Eye (tissue), 1 donor: ENCODE results near the gene TXNDC5.
"Not testable (repeated sequence)": the region's sequence is repeated elsewhere in the genome, so short reads cannot be mapped to it uniquely, and the experiment has no call there.

Experiments used
- DNase-seq: peaks from one replicate; pipeline ENCODE4 v3.0.0-alpha.2; 2015

Gene TXNDC5

DNA sequence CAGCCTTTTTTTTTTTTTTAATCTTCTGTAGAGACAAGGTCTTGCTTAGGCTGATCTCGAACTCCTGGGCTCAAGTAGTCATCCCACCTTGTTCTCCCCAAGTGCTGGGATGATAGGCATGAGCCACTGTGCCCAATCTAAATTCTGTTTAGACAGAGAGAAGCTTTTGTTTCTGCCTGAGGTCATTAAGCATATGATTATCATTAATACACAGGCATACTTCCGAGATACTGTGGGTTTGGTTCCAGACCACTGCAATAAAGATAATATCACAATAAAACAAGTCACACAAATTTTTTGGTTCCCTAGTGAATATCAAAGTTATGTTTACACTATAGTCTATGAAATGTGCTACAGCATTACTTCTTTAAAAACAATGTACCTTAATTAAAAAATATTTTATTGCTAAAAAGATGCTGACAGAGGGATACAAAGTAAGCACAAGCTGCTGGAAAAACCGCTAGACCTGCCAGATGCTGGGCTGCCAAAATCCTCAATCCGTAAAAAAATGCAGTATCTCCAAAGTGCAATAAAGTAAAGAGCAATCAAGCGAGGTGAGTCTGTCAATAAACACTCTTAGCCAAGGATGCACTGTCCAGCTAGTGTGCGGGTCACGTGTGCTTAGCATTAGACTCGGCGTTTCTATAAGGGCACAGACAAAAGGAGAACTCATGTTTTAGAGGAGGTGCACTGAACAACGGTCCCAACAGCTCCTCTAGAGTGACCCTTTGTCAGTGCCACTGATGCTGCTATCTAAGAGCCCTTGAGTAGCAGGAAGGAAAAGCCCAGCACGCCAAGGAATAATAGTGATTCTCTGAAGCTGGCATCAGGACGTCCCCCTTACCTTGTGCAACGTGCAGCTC is 16.1 kb downstream of the TXNDC5 start:
- DNase-seq = no peak

DNA sequence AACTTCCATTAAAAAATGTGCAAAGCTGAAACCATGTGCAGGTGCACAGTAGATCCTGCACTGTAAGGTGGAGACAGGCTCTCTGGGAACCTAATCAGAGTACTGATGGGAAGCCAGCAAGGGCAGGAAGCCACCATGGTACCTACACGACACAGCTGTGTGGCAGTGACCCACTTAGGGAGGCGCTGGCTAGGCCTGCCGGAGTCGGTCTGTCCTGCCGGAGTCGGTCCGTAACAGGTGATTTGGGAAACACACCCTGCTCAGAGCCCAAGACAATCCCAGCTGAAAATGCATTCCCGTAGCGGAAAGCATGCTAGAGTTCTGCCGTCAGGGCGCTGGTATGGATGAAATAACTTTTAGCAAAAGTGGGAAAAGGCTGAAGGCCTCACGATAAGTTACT is 17.2 kb downstream of the TXNDC5 start:
- no peak for DNase-seq

DNA sequence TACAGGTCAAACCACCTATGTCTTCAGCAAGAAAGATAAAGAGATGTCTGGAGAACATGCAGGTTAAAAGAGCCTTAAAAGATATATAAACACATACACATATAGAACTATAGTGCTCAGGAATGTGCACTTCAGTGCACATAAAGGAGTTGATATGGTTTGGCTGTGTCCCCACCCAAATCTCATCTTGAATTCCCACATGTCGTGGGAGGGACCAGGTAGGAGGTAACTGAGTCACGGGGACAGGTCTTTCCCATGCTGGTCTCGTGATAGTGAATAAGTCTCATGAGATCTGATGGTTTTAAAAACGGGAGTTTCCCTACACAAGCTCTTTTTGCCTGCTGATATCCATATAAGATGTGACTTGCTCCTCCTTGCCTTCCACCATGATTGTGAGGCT is 18.2 kb downstream of the TXNDC5 start:
- not testable (repeated sequence) for DNase-seq

DNA sequence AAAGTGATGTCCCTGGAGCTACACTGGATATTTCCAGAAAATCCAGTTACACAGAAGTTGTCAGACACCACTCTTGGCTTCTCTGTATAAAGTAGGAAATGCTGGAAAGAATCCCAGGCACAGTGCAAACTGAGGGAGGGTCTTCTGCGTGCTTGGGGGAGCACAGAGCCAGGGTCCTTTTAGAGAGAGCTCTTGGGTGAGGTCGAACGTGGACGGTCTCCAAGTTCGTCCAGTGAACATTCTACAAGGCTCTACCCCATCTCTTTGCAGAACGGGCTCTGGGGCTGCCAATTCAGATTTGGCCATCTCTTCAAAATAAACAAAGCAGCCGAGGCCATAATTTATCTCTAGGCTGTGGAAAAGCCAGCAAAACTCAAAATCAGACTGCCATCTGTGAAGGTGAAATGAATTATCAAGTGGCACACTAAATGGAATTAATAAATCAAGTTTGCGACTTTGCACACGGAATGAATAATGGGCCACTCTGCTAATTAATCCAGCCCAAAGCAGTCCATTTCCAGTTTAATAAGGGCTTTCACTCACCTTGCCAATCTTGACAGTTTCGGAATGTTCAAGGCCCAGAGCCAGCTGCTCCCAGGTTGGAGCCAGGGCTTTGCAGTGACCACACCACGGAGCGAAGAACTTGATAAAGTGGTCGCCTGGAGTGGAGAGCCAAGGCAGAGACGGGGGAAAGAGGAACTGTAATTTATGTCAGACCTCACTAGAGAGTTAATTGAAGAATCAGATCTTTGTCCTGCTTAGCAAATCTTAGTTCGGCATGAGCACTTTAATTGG is 19.3 kb downstream of the TXNDC5 start:
- DNase-seq = no peak

DNA sequence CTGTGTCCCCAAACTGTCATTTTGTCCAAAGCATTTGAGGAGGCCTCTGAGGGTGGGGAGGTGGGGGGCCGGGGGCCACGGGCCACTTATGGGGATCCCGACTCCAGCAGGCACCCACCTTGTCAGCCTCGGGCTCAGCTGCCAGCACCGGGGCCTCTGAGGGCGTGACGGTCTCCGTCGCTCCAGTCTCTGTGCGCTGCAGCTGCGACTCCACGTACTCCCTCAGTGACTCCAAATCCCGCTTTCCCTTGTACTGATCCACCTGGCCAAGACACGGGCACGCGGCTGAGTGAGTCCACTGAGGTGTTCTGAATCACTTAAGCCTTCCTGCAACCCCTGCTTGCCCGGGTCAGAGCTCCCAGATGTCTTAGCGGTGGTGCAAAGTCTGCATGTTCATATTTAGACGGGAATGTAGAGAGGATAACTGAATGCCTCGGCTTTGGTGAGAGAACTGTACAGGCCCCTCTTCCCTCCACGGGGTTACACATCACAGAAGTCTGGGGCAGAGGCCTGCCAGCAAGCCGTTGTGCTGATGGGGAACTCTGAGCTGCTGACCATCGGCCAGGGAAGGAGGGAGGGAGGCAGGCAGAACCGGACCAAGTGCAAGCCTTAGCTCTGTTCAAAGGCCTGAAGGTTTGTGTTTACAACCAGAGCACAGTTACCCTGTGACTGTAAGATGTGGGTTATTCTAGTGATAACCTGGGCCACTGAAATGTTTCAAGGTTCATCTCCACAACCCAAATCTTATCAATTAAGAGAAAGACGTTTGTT is 21.8 kb downstream of the TXNDC5 start:
- no peak for DNase-seq

DNA sequence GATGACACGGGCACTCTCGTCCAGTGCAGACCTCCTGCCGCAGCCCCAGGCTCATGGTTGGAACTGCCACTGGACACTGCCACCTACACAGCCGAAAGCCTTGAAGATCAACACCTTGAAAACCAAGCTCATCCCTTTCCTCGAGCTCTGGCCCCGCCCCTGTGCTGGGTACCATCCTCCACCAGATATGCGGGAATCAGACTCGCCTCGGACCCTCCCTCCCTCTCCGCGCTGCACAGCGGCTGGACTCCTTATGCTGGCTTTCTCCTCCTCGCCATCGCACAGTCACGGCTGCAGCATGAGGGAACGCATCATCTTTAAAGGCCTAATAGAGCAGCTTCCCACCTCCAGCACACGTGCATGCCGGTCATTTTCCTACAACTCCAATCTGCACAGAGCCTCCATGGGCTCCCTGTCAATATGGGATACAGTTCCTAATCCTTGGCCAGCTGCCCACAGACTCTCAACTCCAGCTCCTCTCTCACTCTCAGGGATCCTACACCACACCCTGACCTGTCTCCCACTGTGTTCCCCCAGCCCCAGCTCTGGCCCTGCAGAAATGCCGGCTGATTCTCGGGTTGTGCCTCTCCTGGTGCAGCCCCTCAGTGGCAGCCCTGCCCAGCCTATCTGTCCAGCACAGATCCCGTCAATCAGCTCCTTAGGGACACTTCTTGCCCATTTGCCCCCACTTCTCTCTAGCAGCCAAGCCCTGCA is 23.2 kb downstream of the TXNDC5 start:
- no peak for DNase-seq

DNA sequence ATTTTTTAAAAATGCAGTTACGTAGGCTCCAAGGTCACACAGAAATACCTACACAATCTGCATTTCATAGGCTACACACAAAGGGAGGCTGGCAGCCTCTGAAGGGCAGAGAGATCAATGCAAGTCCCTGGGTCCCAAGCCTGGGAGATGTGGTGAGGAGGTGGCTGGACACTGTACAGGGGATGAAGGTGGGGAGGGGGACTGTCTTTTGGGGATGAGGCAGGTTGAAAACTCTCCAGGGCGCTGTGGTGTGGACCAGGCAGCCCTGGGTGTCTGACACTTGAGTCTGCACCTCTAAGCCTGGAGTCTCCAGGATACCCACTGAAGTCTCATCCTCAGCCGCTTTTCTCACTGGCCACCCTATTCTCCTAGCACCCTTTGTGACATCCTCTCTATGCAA is 24.5 kb downstream of the TXNDC5 start:
- no peak for DNase-seq

DNA sequence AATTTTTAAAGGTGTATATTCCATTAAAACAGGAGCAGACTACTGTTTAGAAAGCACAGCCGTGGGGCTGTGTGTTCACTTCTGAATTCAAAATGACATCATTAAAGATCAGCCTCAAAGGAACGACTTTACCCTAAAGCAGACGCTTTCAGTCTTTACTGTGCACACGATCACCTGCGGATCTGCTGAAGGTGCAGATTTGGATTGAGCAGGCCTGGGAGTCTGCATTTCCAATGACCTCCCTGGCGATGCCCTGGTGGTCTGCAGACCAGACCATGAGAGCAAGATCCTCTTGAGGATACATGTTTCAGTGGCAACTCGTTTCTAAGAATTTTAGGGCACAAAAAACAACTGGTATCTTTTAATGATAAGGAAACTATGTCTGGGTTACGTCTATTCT is 27.2 kb downstream of the TXNDC5 start:
- no peak for DNase-seq

DNA sequence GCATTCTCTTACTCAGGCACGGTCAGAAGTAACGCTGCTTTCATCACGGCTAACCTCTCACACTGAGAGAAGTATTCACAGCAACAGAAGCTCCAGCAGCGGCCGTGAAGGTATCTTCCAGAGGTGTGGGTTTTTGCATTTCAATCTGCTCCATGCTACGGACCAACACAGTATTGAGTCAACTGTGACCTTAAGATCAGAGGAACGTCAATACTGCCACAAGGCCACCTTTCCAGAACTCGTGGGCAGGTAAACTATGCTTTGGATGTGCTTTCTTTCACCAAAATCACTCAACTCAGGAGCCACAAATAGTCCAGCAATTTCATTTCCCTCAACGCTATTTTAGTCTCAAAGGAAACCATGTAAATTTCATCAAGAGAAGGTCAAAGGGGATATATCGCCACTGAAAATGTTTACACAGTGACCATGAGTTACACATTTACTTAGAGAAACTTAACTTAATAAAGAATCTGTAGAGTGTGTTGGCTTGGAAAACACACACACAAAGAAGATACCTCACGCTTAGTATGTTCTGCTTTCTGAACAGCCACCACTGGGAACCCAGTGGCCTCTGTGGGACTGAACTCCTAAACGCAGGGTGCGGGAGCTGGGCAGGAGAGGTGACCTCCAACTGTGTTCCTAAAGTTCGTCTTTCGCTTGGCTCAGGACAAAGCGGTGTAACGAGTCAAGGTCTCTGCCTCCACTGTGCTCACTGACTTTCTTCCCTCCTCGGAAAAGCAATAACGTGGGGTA is 27.9 kb downstream of the TXNDC5 start:
- no peak for DNase-seq

DNA sequence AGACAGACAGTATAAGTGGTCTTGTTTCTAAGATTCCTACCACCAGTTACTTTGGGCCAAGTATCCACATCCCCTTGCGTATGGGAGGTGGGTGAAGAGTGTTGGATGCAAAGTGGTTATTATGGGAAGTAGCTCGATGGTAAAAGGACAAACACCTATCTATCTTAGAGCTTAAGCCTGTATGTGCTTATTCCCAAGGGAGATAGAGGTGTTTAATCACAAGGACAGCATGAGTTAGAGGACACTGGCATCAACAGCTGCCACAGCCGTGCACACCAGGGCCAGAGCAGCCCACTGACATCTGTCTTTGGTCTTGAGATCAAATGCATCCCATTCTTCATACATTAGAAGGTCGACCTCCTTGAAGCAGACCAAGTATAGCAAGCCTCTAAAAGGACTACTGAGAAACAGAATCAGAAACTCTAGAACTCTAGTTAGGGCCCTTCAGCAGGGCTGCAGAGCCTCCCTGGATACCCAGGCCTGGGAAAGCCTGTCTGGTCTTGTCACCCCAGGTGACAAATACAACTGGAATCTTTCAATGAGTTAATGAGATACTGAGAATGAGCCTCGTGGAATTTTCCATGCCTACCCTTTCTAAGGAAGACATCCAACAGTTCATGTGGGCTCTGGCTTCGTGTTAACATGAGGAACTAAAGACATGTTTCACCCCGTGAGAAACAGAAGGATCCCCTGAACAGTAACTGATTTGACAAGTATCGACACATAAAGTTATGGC is 28.7 kb downstream of the TXNDC5 start:
- no peak for DNase-seq

DNA sequence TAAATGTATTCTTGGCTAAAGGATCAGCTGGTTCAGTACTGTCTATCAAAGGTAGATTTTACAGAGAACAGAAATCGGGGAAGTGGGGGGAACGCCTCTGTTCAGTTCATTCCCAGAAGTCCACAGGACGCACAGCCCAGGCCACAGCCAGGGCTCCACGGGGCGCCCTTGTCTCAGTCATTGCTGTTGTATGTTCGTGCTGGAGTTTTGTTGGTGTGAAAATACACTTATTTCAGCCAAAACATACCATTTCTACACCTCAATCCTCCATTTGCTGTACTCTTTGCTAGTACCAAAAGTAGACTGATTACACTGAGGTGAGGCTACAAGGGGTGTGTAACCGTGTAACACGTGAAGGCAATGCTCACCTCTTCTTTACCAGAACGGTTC is 29.9 kb downstream of the TXNDC5 start:
- DNase-seq = no peak

DNA sequence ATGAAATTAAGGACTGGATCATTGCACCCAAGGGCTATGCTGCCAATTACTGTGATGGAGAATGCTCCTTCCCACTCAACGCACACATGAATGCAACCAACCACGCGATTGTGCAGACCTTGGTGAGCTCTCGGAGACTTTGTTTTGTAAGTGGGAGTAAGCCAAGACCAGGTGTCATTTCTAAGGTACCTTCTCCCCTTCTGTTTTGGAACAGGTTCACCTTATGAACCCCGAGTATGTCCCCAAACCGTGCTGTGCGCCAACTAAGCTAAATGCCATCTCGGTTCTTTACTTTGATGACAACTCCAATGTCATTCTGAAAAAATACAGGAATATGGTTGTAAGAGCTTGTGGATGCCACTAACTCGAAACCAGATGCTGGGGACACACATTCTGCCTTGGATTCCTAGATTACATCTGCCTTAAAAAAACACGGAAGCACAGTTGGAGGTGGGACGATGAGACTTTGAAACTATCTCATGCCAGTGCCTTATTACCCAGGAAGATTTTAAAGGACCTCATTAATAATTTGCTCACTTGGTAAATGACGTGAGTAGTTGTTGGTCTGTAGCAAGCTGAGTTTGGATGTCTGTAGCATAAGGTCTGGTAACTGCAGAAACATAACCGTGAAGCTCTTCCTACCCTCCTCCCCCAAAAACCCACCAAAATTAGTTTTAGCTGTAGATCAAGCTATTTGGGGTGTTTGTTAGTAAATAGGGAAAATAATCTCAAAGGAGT is 30.4 kb downstream of the TXNDC5 start:
- no peak for DNase-seq

DNA sequence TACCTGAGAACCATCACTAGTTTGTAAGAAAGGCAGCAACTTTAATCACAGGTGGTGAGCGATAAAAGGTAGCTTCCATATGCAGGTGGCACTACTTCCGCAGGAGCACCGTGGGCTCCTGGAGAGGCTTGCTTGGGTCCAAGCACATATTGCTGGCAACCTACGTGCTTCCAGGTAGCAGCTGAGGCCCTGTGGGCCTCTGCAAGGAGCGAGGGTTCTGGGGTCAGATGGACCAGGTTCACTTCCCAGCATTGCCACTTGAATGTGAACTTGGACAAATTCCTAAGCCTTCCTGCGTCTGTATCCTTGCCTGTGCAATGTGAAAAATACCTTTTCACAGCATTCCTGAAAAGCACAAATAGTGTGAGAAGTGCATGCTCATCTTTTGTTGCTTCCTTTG is 31.0 kb downstream of the TXNDC5 start:
- no peak for DNase-seq

DNA sequence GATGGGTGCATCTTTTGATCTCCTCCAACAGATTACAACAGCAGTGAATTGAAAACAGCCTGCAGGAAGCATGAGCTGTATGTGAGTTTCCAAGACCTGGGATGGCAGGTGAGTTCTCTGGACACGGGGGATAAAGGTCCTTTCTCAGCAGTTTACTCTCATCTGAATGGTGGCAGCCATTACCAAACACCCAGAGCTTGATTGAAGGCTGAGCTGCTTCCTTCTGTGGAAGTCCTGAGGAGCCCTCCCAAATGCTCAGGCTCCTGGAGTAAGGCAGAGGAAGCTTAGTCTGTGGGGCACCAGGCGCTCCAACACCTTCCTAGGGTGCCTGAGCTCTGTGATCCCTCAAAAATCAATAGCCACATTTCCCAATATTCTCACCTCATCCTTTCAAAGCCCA is 31.5 kb downstream of the TXNDC5 start:
- DNase-seq = no peak

DNA sequence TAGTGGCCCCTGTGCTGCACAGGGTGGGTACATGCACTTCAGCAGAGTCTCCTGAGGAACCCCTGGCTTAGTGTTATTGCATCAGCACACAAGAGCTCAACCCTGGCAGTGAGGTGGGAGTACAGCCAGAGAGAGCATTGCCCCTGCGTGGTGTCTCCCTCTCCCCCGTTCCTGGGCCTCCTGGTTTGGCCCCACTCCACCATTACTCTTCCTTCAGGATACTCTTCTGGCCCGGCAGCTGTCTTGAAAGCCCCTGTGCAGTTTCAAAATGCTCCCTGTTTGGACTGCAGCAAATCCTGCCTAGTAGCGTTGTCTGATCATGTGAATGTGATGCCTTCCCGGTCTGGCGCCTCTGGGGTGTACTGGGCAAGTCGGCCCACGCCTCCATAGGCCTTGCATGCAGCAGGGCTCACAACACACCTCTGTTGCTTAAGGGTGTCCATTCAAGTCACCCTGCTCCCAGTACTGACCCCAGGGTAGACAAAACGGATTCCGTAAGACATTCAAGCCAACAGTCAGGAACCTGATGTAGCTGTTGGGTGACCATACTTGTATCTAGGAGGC is 32.1 kb downstream of the TXNDC5 start:
- no peak for DNase-seq

DNA sequence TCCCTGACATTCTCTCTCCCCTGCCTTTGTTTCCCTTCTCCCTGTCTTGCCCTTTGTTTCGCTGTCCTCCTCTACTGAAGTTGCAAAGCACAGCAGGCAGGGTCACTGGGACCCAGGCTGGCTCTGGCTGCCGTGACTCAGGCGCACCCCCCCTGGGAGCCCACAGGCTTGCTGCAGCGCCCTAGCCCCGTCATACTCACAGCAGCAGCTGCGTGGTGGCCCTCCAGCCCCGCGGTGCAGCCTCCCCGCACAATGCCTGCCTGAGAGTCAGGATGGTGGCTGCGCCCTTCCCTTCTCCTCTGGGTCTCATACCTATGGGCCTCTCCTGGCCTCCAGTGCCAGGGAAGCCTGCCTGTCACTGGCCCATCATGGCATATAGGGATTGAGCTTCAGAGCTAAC is 41.7 kb downstream of the TXNDC5 start:
- no peak for DNase-seq

DNA sequence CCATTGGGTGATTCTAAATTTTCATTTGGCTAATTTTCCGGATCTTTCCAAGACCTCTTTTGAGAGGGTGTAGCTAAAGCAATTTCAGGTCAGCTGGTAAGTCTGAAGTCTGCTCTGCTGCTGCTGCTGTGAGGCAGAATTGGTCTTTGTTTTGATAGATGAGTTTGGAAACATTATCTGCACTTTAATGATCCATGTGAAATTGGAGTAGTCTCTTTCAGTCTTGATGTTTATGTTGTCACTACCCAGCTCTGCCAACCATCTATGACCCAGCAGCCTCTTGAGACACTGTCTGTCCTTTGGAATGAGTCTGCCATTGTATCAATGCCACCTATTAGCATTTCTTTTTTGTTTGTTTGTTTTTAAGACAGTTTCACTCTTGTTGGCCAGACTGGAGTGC is 44.1 kb downstream of the TXNDC5 start:
- no peak for DNase-seq

DNA sequence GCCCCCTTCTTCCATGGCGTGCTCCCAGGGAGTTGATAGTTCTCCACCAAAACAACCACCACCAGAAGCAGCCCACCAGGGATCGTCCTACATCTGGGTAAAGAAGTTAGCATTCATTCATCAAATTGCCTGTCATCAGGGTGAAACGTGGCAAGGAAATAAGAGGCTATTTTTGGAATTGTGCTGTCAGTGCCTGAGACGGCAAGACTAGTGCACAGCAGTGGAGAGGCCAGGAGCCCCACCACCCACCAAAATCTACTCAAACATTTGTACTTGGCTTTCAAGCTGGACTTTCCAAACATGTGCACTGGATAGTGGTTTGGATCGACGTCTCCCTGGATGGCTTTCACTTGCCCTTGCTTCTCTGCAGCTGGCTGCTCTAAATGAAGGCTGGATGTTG is 44.8 kb downstream of the TXNDC5 start:
- no peak for DNase-seq

DNA sequence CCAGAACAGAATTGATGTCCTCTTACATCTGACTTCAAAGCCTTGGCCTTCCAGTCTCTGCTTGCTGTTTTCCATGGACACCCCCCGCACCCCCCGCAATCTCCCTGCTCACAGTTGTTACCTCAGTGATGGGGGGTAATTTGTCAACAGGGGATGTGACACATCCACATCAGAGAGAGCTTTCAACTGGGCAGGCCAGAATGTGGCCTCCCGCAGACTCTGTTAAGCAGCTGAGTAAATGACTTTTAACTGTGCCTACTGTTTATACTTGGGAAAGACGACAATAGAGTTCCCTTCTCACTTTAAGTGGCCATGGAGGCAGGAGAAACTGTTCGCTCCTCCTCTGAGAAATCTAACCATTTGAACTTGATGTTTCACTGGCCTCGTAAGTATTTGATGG is 51.0 kb downstream of the TXNDC5 start:
- no peak for DNase-seq

DNA sequence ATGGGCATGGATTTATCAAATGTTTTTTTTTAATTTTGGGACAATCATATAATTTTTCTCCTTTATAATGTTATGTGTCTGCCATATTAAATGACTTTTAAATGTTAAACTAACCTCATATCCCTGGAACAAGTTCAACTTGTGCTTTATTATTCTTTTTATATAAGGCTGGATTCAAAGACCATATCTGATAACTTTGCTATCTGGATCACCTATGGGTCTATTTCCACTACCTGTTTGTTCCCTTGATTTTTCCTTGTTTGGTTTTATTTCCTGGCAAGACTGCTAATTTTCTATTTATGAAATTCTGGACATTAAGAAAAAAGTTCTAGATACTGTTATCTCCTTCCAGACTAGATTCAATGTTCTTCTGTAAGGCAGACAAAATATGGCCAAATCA is 58.8 kb downstream of the TXNDC5 start:
- no peak for DNase-seq
